Panc1 (cell line): ENCODE measurements around the gene C19orf33. TPM values are rescaled to one million over a fixed set of nuclear protein-coding genes. Genes with fewer than 3 reads are reported as not detected.
A peak's percentile ranks its signal among the peaks of the same experiment; 100 is the strongest.

Source experiments
- ATAC-seq: fragments of 200-7000 bp; cut with Tn5 transposase; 2 replicates; pipeline ENCODE4 v1.9.1; 2020; ENCODE audit warnings: mild to moderate bottlenecking, moderate library complexity
- BruUV-seq: library from RNA; stranded (reverse); fragments of 400-500 nt; replicated peaks from 2 replicates; lab custom pipeline; 2021; lab: Mats Ljungman, UMichigan
- CTCF ChIA-PET: fragments of 300-600 bp; sonication (Branson Sonifier 250); formaldehyde crosslinking; loops from one replicate; lab custom pipeline; 2022; ENCODE audit warnings: antibody characterized with exemption; lab: Charles Lee
- POLR2A ChIA-PET: fragments of 300-600 bp; sonication (Branson Sonifier 250); formaldehyde crosslinking; loops from one replicate; lab custom pipeline; 2022; ENCODE audit warnings: antibody characterized with exemption; lab: Charles Lee
- DNase-seq: peaks from one replicate; pipeline ENCODE4 v3.0.0-alpha.2; 2010; ENCODE audit warnings: low read depth, low spot score
- H3K27ac ChIP-seq: 2 replicates; pipeline ENCODE4 v1.5.1; 2011; ENCODE audit warnings: mild to moderate bottlenecking, low read length, inconsistent platforms
- H3K27me3 ChIP-seq: fragments of 200-500 bp; sonication (Bioruptor generic); 2 replicates; pipeline ENCODE4 v1.6.0; 2014; ENCODE audit warnings: low read length, inconsistent platforms; ENCODE audit not compliant: control insufficient read depth, insufficient read depth
- H3K36me3 ChIP-seq: fragments of 200-500 bp; sonication (Bioruptor generic); 2 replicates; pipeline ENCODE4 v1.5.1; 2014; ENCODE audit warnings: inconsistent platforms, mild to moderate bottlenecking, low read length, moderate library complexity; ENCODE audit not compliant: control insufficient read depth, insufficient read depth
- H3K4me1 ChIP-seq: 2 replicates; pipeline ENCODE4 v1.5.1; 2011; ENCODE audit warnings: inconsistent platforms, mild to moderate bottlenecking, low read length, moderate library complexity; ENCODE audit not compliant: control insufficient read depth, insufficient read depth
- H3K4me3 ChIP-seq, 2 experiments: 2 replicates each; pipeline ENCODE4 v1.5.1; 2011 to 2012; ENCODE audit warnings: low read depth in 2 of 2, low read length in 2 of 2, mild to moderate bottlenecking in 2 of 2, inconsistent platforms in 1 of 2, moderate library complexity in 1 of 2
- H3K9me3 ChIP-seq: fragments of 200-500 bp; sonication (Bioruptor generic); 2 replicates; pipeline ENCODE4 v1.5.1; 2014; ENCODE audit warnings: low read depth, mild to moderate bottlenecking, inconsistent platforms, low read length, moderate library complexity; ENCODE audit not compliant: control insufficient read depth, insufficient read depth
- POLR2AphosphoS5 ChIP-seq: IDR thresholded peaks from 2 replicates; pipeline ENCODE4 v1.6.1; 2012; ENCODE audit warnings: mild to moderate bottlenecking, low read depth, low read length, moderate library complexity
- SIN3A ChIP-seq: IDR thresholded peaks from 2 replicates; pipeline ENCODE4 v1.6.1; 2012; ENCODE audit warnings: low read depth, mild to moderate bottlenecking, low read length, moderate library complexity, borderline replicate concordance; ENCODE audit not compliant: insufficient read depth
- TCF7L2 ChIP-seq: IDR thresholded peaks from 2 replicates; pipeline ENCODE4 v1.6.1; 2011; ENCODE audit warnings: mild to moderate bottlenecking, low read depth, low read length, inconsistent platforms
- in situ Hi-C: cut with HindIII; loops from 2 replicates; pipeline ENCODE4 v1.10.0; 2016; ENCODE audit warnings: low sequenced_read_pairs, low pct_unique_long_range_greater_than_20kb
- intact Hi-C: fragments of 100-400 bp; cut with micrococcal nuclease; formaldehyde crosslinking; loops from one replicate; pipeline ENCODE4 v1.10.0; 2022; ENCODE audit not compliant: unreplicated experiment
- total RNA-seq: library from RNA; stranded (reverse); gene quantifications from one replicate; pipeline ENCODE4 v1.2.1, GENCODE V29; 2021; ENCODE audit not compliant: unreplicated experiment
- TF ChIP-seq, protein P1 (sequence below), 2 experiments: IDR thresholded peaks; 2 replicates each; pipeline ENCODE4 v1.6.1; 2011 to 2012; ENCODE audit warnings: low read depth in 2 of 2, control low read depth in 1 of 2, low read length in 1 of 2, mild to moderate bottlenecking in 1 of 2, moderate library complexity in 1 of 2; ENCODE audit not compliant: insufficient read depth in 1 of 2
- TF ChIP-seq, protein P2 (sequence below): fragments of 450-650 bp; IDR thresholded peaks from 2 replicates; pipeline ENCODE4 v1.5.1; 2017; ENCODE audit warnings: mild to moderate bottlenecking

Gene C19orf33
- total RNA-seq, 1 experiment from 2014 or later: 201 TPM

DNA sequence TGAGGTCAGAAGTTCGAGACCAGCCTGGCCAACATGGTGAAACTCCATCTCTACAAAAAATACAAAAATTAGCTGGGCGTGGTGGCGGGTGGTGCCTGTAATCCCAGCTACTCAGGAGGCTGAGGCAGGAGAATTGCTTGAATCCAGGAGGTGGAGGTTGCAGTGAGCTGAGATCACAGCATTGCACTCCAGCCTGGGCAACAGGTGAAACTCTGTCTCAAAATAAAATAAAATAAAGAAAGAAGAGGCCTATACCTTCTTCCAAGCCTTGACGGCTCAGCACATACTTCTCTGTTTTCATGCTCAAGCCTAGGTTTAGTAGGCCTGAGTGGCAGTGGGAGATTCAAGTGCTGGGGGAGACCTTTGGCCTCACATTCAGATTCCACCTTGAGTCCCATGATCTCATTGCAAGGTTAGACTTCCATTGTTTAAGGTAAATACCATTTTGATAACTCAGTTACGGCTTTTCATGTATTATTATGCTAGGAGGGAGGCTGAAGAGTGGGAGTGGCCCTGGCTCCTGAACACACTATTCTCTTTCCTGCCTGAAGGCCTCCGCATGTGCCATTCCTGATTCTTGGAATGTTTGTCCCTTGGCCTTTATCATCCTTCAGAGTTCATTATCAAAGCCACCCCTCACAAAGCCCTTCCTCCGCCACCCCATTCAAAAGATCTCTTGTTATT is 41.3 kb upstream of the C19orf33 start:
- no peak for DNase-seq
- in situ Hi-C loops (no loop called here), intact Hi-C loops (no loop called here)
- POLR2A ChIA-PET: no interaction called here
- no peak for ATAC-seq
- TF ChIP-seq, protein P1, sequence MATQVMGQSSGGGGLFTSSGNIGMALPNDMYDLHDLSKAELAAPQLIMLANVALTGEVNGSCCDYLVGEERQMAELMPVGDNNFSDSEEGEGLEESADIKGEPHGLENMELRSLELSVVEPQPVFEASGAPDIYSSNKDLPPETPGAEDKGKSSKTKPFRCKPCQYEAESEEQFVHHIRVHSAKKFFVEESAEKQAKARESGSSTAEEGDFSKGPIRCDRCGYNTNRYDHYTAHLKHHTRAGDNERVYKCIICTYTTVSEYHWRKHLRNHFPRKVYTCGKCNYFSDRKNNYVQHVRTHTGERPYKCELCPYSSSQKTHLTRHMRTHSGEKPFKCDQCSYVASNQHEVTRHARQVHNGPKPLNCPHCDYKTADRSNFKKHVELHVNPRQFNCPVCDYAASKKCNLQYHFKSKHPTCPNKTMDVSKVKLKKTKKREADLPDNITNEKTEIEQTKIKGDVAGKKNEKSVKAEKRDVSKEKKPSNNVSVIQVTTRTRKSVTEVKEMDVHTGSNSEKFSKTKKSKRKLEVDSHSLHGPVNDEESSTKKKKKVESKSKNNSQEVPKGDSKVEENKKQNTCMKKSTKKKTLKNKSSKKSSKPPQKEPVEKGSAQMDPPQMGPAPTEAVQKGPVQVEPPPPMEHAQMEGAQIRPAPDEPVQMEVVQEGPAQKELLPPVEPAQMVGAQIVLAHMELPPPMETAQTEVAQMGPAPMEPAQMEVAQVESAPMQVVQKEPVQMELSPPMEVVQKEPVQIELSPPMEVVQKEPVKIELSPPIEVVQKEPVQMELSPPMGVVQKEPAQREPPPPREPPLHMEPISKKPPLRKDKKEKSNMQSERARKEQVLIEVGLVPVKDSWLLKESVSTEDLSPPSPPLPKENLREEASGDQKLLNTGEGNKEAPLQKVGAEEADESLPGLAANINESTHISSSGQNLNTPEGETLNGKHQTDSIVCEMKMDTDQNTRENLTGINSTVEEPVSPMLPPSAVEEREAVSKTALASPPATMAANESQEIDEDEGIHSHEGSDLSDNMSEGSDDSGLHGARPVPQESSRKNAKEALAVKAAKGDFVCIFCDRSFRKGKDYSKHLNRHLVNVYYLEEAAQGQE (IDR thresholded peaks at IDR 0.05; ENCODE audit: insufficient read depth in 1 of 2, low read depth in 2 of 2, low read length in 1 of 2): no peak
- no peak for TF ChIP-seq POLR2AphosphoS5
- TF ChIP-seq, protein P2, sequence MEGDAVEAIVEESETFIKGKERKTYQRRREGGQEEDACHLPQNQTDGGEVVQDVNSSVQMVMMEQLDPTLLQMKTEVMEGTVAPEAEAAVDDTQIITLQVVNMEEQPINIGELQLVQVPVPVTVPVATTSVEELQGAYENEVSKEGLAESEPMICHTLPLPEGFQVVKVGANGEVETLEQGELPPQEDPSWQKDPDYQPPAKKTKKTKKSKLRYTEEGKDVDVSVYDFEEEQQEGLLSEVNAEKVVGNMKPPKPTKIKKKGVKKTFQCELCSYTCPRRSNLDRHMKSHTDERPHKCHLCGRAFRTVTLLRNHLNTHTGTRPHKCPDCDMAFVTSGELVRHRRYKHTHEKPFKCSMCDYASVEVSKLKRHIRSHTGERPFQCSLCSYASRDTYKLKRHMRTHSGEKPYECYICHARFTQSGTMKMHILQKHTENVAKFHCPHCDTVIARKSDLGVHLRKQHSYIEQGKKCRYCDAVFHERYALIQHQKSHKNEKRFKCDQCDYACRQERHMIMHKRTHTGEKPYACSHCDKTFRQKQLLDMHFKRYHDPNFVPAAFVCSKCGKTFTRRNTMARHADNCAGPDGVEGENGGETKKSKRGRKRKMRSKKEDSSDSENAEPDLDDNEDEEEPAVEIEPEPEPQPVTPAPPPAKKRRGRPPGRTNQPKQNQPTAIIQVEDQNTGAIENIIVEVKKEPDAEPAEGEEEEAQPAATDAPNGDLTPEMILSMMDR: no peak
- Histone ChIP-seq H3K27me3 (no peaks in the 10 kb centered on the region), H3K36me3 (no peaks in the 10 kb centered on the region), H3K4me3 (no peak overlapping the region), H3K27ac (peak overlapping the region; percentile 81), H3K4me1 (peaks cover 20% of the 10 kb centered on the region), H3K9me3 (no peaks in the 10 kb centered on the region)
- BruUV-seq: no TSS peak
- CTCF ChIA-PET: interaction anchor here (0.6 kb wide), 1 partner anchor 70 kb away, joined by 4 read pairs; no protein-coding TSS in a partner anchor

DNA sequence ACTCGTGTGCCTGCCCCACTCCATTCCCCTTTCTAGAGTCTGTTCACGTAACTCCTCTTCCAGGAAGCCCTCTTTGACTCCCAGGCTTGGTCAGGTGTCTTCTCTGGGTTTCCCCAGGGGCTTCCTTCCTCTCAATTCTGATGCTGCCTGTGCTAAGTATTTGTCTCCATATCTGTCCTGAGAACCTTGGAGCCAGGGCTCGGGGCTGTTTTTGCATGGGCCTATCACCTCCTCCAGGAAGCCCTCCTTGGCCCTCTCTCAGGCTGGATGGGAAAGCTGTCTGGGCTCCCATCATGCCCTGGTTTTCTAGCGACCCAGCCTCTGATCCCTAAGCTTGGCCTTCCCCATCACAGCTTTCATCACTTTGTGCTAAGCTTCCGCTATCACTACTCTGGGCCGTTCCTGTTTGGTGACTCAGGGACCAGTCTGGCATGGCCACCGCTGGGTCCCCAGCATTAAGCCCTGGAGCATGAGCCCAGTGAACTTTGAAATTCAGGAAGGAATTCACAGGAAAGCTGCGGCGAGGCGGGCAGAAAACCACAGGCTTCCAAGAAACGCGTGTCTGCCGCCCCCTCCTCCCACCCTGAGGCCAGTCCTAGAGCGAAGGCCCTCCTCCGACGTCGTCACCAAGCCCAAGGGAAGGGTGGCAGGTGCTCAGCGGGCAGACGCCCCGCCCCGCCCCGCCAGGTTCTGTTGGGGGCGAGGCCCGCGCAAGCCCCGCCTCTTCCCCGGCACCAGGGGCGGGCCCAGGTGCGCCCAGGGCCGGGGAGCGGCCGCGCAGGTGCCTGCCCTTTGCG is 40.2 kb upstream of the C19orf33 start:
- Histone ChIP-seq H3K4me3 (peak overlapping the region; percentile 65 to 97), H3K27ac (peak overlapping the region; percentile 81), H3K36me3 (no peaks in the 10 kb centered on the region), H3K27me3 (no peaks in the 10 kb centered on the region), H3K9me3 (no peaks in the 10 kb centered on the region), H3K4me1 (peaks cover 32% of the 10 kb centered on the region)
- ChIA-PET POLR2A (interaction anchor here (0.6 kb wide), 2 partner anchors 19 to 1902 kb away, joined by 3 read pairs; no protein-coding TSS in a partner anchor), CTCF (no interaction called here)
- peak; percentile 74 for ATAC-seq
- BruUV-seq: TSS peak; percentile 89
- in situ Hi-C loops (no loop called here), intact Hi-C loops (no loop called here)
- DNase-seq: no peak
- TF ChIP-seq, protein P1 (IDR thresholded peaks at IDR 0.05; ENCODE audit: insufficient read depth in 1 of 2, low read depth in 2 of 2, low read length in 1 of 2): no peak
- TF ChIP-seq, protein P2: no peak
- TF ChIP-seq POLR2AphosphoS5 (no peak), SIN3A (no peak), TCF7L2 (no peak)
